Trophoblast cell (in vitro differentiated cells and primary cell): ENCODE data around the gene URB1.
"Not testable (repeated sequence)": the region's sequence is repeated elsewhere in the genome, so short reads cannot be mapped to it uniquely, and the experiment has no call there.

Experiments used
- DNase-seq, 2 donors: peaks; one replicate each; pipeline ENCODE4 v3.0.0-alpha.2; 2016
- H2AFZ ChIP-seq: 2 replicates; pipeline ENCODE4 v1.6.1; 2013; ENCODE audit warnings: low read length, moderate library complexity, mild to moderate bottlenecking; ENCODE audit not compliant: insufficient read depth, poor library complexity
- H2AK5ac ChIP-seq: 2 replicates; pipeline ENCODE4 v1.6.1; 2013; ENCODE audit warnings: mild to moderate bottlenecking, low read length
- H2BK120ac ChIP-seq: 2 replicates; pipeline ENCODE4 v1.6.1; 2013; ENCODE audit warnings: low read length, mild to moderate bottlenecking, moderate library complexity; ENCODE audit not compliant: insufficient read depth, poor library complexity
- H2BK12ac ChIP-seq: 2 replicates; pipeline ENCODE4 v1.6.1; 2013; ENCODE audit warnings: mild to moderate bottlenecking, low read length, moderate library complexity
- H2BK5ac ChIP-seq: 2 replicates; pipeline ENCODE4 v1.6.1; 2013; ENCODE audit warnings: low read length, low read depth, moderate library complexity, mild to moderate bottlenecking; ENCODE audit not compliant: poor library complexity
- H3K14ac ChIP-seq: 2 replicates; pipeline ENCODE4 v1.6.1; 2013; ENCODE audit warnings: mild to moderate bottlenecking, low read length
- H3K18ac ChIP-seq: 2 replicates; pipeline ENCODE4 v1.6.1; 2013; ENCODE audit warnings: mild to moderate bottlenecking, low read length
- H3K23ac ChIP-seq: 2 replicates; pipeline ENCODE4 v1.6.1; 2013; ENCODE audit warnings: low read length
- H3K27ac ChIP-seq: 2 replicates; pipeline ENCODE4 v1.5.1; 2013; ENCODE audit warnings: low read depth, mild to moderate bottlenecking, inconsistent platforms, low read length, moderate library complexity
- H3K27me3 ChIP-seq: 2 replicates; pipeline ENCODE4 v1.6.1; 2013; ENCODE audit warnings: inconsistent platforms, mild to moderate bottlenecking, low read length, moderate library complexity; ENCODE audit not compliant: insufficient read depth
- H3K36me3 ChIP-seq, 2 experiments: 1 replicate in 1 of 2; 2 replicates in 1 of 2; pipeline ENCODE4 v1.6.1; 2013; ENCODE audit warnings: low read length in 2 of 2, mild to moderate bottlenecking in 2 of 2, moderate library complexity in 1 of 2; ENCODE audit not compliant: insufficient read depth in 2 of 2, control insufficient read depth in 1 of 2
- H3K4ac ChIP-seq: 2 replicates; pipeline ENCODE4 v1.6.1; 2013; ENCODE audit warnings: low read depth, mild to moderate bottlenecking, low read length, moderate library complexity
- H3K4me1 ChIP-seq, 2 experiments: 1 replicate in 1 of 2; 2 replicates in 1 of 2; pipeline ENCODE4 v1.6.1; 2013; ENCODE audit warnings: low read length in 2 of 2, mild to moderate bottlenecking in 2 of 2, moderate library complexity in 1 of 2; ENCODE audit not compliant: insufficient read depth in 2 of 2, control insufficient read depth in 1 of 2
- H3K4me2 ChIP-seq: 2 replicates; pipeline ENCODE4 v1.6.1; 2013; ENCODE audit warnings: inconsistent platforms, mild to moderate bottlenecking, low read length, moderate library complexity
- H3K4me3 ChIP-seq: 2 replicates; pipeline ENCODE4 v1.5.1; 2013; ENCODE audit warnings: mild to moderate bottlenecking, low read depth, low read length, inconsistent platforms
- H3K79me1 ChIP-seq: one replicate; pipeline ENCODE4 v1.6.1; 2013; ENCODE audit warnings: low read length
- H3K79me2 ChIP-seq: 2 replicates; pipeline ENCODE4 v1.6.1; 2013; ENCODE audit warnings: low read length, mild to moderate bottlenecking; ENCODE audit not compliant: control insufficient read depth, insufficient read depth, poor library complexity
- H3K9ac ChIP-seq: 2 replicates; pipeline ENCODE4 v1.6.1; 2013; ENCODE audit warnings: mild to moderate bottlenecking, low read length
- H3K9me3 ChIP-seq: 2 replicates; pipeline ENCODE4 v1.6.1; 2013; ENCODE audit warnings: low read depth, mild to moderate bottlenecking, control low read depth, inconsistent platforms, low read length; ENCODE audit not compliant: insufficient read depth
- H4K12ac ChIP-seq: 2 replicates; pipeline ENCODE4 v1.6.1; 2013; ENCODE audit warnings: low read depth, mild to moderate bottlenecking, low read length, moderate library complexity
- H4K8ac ChIP-seq: 2 replicates; pipeline ENCODE4 v1.6.1; 2013; ENCODE audit warnings: low read depth, mild to moderate bottlenecking, low read length, moderate library complexity
- H4K91ac ChIP-seq: one replicate; pipeline ENCODE4 v1.6.1; 2013; ENCODE audit warnings: low read depth, mild to moderate bottlenecking, low read length, moderate library complexity
- WGBS: extraction: QIAGEN DNeasy Blood & Tissue Kit; methylation state at CpG from one replicate; pipeline ENCODE4 v1.1.7; 2013; ENCODE audit warnings: missing lambda C conversion rate; ENCODE audit not compliant: insufficient read length, insufficient coverage; ENCODE audit errors: extremely low coverage; 5-methylcytosine and 5-hydroxymethylcytosine counted together

Gene URB1

GRCh38 chr21:32392299-32392879 lies 423 bp downstream of the URB1 start:
- Histone ChIP-seq H3K4ac (peak overlapping the region; percentile 54), H4K12ac (peak overlapping the region; percentile 10)
- WGBS: no CpG with 5 or more reads among the region's 32 CpGs

GRCh38 chr21:32391755-32392154 lies 1.1 kb downstream of the URB1 start:
- no peak overlapping the region for H2AFZ ChIP-seq
- H3K79me1 ChIP-seq: peaks cover 7% of the 10 kb centered on the region
- H4K8ac ChIP-seq: no peak overlapping the region
- H3K4me2 ChIP-seq: peak overlapping the region; percentile 63
- H4K12ac ChIP-seq: no peak overlapping the region
- no peak overlapping the region for H4K91ac ChIP-seq
- no CpG with 5 or more reads among the region's 4 CpGs for WGBS
- H3K14ac ChIP-seq: no peak overlapping the region
- no peak overlapping the region for H3K23ac ChIP-seq
- H3K4ac ChIP-seq: no peak overlapping the region
- no peak overlapping the region for H2BK5ac ChIP-seq
- peaks cover 2 to 4% of the 10 kb centered on the region in 2 experiments for H3K36me3 ChIP-seq
- no peak overlapping the region for H3K18ac ChIP-seq
- no peak overlapping the region for H3K9ac ChIP-seq
- peaks cover 4 to 10% of the 10 kb centered on the region in 2 experiments for H3K4me1 ChIP-seq
- no peak overlapping the region for H3K27ac ChIP-seq
- peaks cover 4% of the 10 kb centered on the region for H3K79me2 ChIP-seq
- H3K4me3 ChIP-seq: no peak overlapping the region
- H2BK120ac ChIP-seq: no peak overlapping the region
- DNase-seq: no peak
- no peak overlapping the region for H2AK5ac ChIP-seq
- H3K27me3 ChIP-seq: no peaks in the 10 kb centered on the region
- no peak overlapping the region for H2BK12ac ChIP-seq
- H3K9me3 ChIP-seq: peaks cover 8% of the 10 kb centered on the region

More at GRCh38 chr21:32392299-32392879, 423 bp downstream of the URB1 start:
- Histone ChIP-seq H3K27ac (no peak overlapping the region), H3K14ac (peak overlapping the region; percentile 34), H2BK5ac (no peak overlapping the region), H3K36me3 (peaks cover 2 to 4% of the 10 kb centered on the region in 2 experiments), H4K8ac (peak overlapping the region; percentile 61), H3K9ac (peak overlapping the region; percentile 14), H2AFZ (peak overlapping the region; percentile 89), H3K27me3 (no peaks in the 10 kb centered on the region), H2BK12ac (no peak overlapping the region), H3K4me3 (peak overlapping the region; percentile 95), H3K23ac (no peak overlapping the region), H3K9me3 (peaks cover 8% of the 10 kb centered on the region), H3K79me1 (peaks cover 7% of the 10 kb centered on the region), H4K91ac (peak overlapping the region; percentile 20), H2AK5ac (peak overlapping the region; percentile 35), H3K4me2 (peak overlapping the region; percentile 63), H3K4me1 (peaks cover 4 to 10% of the 10 kb centered on the region in 2 experiments), H2BK120ac (no peak overlapping the region), H3K18ac (no peak overlapping the region), H3K79me2 (peaks cover 4% of the 10 kb centered on the region)
- no peak for DNase-seq

- not testable (repeated sequence) for H3K79me1 ChIP-seq, H2BK5ac ChIP-seq, H4K12ac ChIP-seq, H3K9ac ChIP-seq, H3K4me1 ChIP-seq, H2AFZ ChIP-seq, H2AK5ac ChIP-seq, H4K91ac ChIP-seq, H3K9me3 ChIP-seq, H3K23ac ChIP-seq, H3K18ac ChIP-seq, H3K4ac ChIP-seq, H3K27ac ChIP-seq, H2BK12ac ChIP-seq, H2BK120ac ChIP-seq, H3K14ac ChIP-seq, H4K8ac ChIP-seq, H3K4me2 ChIP-seq, H3K36me3 ChIP-seq, H3K27me3 ChIP-seq, H3K4me3 ChIP-seq, H3K79me2 ChIP-seq, DNase-seq
- WGBS: no CpG with 5 or more reads among the region's 11 CpGs
Observed at GRCh38 chr21:32390537-32391224, 2.1 kb downstream of the URB1 start.

GRCh38 chr21:32389337-32390015 lies 3.3 kb downstream of the URB1 start:
- Histone ChIP-seq H3K4ac (no peak overlapping the region), H4K91ac (no peak overlapping the region), H3K27ac (no peak overlapping the region), H3K4me2 (no peak overlapping the region), H3K4me1 (peaks cover 4 to 10% of the 10 kb centered on the region in 2 experiments), H3K14ac (no peak overlapping the region), H3K9me3 (peaks cover 8% of the 10 kb centered on the region), H3K9ac (no peak overlapping the region), H3K36me3 (peaks cover 2 to 4% of the 10 kb centered on the region in 2 experiments), H3K79me2 (peaks cover 6% of the 10 kb centered on the region), H3K23ac (no peak overlapping the region), H3K18ac (no peak overlapping the region), H2BK12ac (no peak overlapping the region), H2AFZ (no peak overlapping the region), H2BK120ac (no peak overlapping the region), H2BK5ac (no peak overlapping the region), H2AK5ac (no peak overlapping the region), H4K8ac (no peak overlapping the region), H3K79me1 (peaks cover 7% of the 10 kb centered on the region), H4K12ac (no peak overlapping the region), H3K4me3 (no peak overlapping the region), H3K27me3 (no peaks in the 10 kb centered on the region)
- no CpG with 5 or more reads among the region's 5 CpGs for WGBS
- peak in 1 of 2 donors; percentile 5 for DNase-seq
